AG04450 (cell line): ENCODE results near the gene NUDT22. TPM values are rescaled to one million over a fixed set of nuclear protein-coding genes. Genes with fewer than 3 reads are reported as not detected.

ENCODE experiments used
- CTCF ChIA-PET: fragments of 300-600, 350-600 bp; formaldehyde crosslinking; extraction: SDS; loops from one replicate; lab custom pipeline; 2022; ENCODE audit warnings: antibody characterized with exemption, inconsistent platforms; lab: Charles Lee
- POLR2A ChIA-PET: fragments of 350-600 bp; formaldehyde crosslinking; extraction: SDS; loops from one replicate; lab custom pipeline; 2021; ENCODE audit warnings: antibody characterized with exemption, inconsistent platforms; lab: Yijun Ruan, JAX
- DNase-seq: peaks from one replicate; pipeline ENCODE4 v3.0.0-alpha.2; 2011; ENCODE audit warnings: low read depth, low spot score
- H3K27ac ChIP-seq: one replicate; pipeline ENCODE4 v1.5.1; 2012; ENCODE audit warnings: low read depth, low read length, control low read depth
- H3K27me3 ChIP-seq: one replicate; pipeline ENCODE4 v1.6.0; 2012; ENCODE audit warnings: low read length; ENCODE audit not compliant: control insufficient read depth, insufficient read depth
- H3K4me3 ChIP-seq: 2 replicates; pipeline ENCODE4 v1.5.1; 2011; ENCODE audit warnings: mild to moderate bottlenecking, low read depth, low read length, control low read depth
- H3K9me3 ChIP-seq: 2 replicates; pipeline ENCODE4 v1.5.1; 2012; ENCODE audit warnings: low read length; ENCODE audit not compliant: control insufficient read depth, insufficient read depth
- polyA minus RNA-seq: library from RNA; depleted of rRNA, polyadenylated mRNA; stranded (reverse); fragments of >200 nt; gene quantifications from 2 replicates; pipeline ENCODE4 v1.2.3, GENCODE V29; 2011; rRNA and poly(A)+ RNA removed
- polyA plus RNA-seq: library from polyadenylated mRNA; depleted of rRNA; stranded (reverse); fragments of >200 nt; gene quantifications from 2 replicates; pipeline ENCODE4 v1.2.3, GENCODE V29; 2011; rRNA removed
- TF ChIP-seq, protein P1 (sequence below): IDR thresholded peaks from 2 replicates; pipeline ENCODE4 v1.5.1; 2011; ENCODE audit warnings: low read depth, low read length, control low read depth, inconsistent platforms

NUDT22 gene, protein sequence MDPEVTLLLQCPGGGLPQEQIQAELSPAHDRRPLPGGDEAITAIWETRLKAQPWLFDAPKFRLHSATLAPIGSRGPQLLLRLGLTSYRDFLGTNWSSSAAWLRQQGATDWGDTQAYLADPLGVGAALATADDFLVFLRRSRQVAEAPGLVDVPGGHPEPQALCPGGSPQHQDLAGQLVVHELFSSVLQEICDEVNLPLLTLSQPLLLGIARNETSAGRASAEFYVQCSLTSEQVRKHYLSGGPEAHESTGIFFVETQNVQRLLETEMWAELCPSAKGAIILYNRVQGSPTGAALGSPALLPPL
- polyA plus RNA-seq, result 18.8 and 29.1 TPM in 2 replicates
- 13.4 and 17.1 TPM in 2 replicates for polyA minus RNA-seq

DNA sequence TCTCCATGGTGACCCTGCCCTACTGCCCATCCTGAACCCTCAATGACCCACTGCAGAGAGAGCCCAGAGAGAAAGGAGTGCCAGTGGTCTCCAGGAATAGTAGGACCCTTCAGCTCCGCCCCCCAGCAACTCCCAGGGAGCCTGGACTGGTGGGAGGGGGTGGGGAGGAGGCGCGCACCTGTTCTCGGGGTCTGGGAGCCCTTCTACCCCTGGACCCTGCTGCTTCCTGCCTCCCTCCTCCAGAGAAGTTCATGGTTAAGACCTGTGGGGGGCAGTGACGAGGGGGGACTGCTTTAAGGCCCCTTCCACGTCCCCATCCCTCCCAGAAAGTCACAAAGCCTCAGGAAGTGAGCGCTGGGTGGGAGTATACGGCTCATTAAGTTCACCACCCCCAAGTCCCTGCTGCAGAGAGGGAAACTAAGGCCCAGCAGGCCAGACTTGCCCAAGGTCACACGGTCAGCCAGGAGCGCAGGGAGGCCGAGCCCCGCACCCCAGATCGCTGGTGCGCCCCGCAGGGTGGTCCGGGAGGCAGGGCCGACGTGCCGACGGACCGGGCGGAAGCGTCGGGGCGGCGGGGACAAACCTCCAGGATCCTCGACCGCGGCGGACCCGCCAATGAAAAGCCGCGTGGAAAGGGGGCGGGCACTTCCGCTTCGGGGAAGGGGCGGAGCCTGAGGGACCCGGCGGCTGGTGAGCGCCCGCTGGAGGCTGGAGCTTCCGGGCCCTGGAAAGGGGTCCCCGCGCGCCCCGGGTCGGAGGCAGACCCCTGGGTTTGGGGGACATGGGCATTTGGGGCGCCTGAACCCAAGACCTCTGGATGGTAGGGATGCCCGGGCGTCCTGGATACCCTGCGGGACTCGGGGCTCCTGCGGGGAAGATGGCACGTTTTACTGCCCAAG lies at the start of gene NUDT22, which contains the start of gene TRPT1:
NUDT22 (plus strand) TSS at position 667 of the 899 bp plus-strand sequence. CDS start 379 bp downstream, outside the sequence.
TRPT1 (minus strand) TSS at position 579 of the 899 bp plus-strand sequence; CDS start at position 253, 326 bp downstream.
- Histone ChIP-seq H3K4me3 (peak within 1 kb of the TSS; percentile 89), H3K27me3 (no peaks in the 10 kb centered on the region), H3K27ac (peak within 1 kb of the TSS; percentile 21), H3K9me3 (no peaks in the 10 kb centered on the region; the same call in 1 of the 2 replicates)
- ChIA-PET CTCF (interaction anchor here (1.0 to 3.8 kb wide), 3 partner anchors 21 to 78 kb away, joined by 3 to 13 read pairs (median 4); no protein-coding TSS in a partner anchor), POLR2A (interaction anchor here (0.6 to 2.2 kb wide), 7 partner anchors 11 to 79 kb away, joined by 3 to 8 read pairs (median 5); partner anchors contain the start of gene STIP1)
- TF ChIP-seq, protein P1, sequence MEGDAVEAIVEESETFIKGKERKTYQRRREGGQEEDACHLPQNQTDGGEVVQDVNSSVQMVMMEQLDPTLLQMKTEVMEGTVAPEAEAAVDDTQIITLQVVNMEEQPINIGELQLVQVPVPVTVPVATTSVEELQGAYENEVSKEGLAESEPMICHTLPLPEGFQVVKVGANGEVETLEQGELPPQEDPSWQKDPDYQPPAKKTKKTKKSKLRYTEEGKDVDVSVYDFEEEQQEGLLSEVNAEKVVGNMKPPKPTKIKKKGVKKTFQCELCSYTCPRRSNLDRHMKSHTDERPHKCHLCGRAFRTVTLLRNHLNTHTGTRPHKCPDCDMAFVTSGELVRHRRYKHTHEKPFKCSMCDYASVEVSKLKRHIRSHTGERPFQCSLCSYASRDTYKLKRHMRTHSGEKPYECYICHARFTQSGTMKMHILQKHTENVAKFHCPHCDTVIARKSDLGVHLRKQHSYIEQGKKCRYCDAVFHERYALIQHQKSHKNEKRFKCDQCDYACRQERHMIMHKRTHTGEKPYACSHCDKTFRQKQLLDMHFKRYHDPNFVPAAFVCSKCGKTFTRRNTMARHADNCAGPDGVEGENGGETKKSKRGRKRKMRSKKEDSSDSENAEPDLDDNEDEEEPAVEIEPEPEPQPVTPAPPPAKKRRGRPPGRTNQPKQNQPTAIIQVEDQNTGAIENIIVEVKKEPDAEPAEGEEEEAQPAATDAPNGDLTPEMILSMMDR, result peak; percentile 21
- peak; percentile 27 for DNase-seq

DNA sequence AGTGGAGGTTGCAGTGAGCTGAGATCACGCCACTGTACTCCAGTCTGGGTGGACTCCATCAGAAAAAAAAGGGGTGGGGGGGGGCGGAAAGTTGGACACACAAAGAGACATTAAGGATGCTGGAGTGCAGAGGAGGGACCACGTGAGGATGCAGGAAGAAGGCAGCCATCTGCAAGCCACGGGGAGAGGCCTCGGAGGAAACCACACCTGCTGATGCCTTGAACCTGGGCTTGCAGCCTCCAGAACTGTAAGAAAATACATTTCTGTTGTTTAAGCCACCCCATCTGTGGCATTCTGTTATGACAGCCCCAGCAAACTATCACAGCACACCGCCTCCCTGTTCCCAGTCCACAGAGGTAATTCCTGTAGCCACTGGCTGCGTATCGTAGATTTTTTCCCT lies 49.3 kb upstream of the NUDT22 start:
- CTCF ChIA-PET, result interaction anchor here (0.6 to 1.6 kb wide), 2 partner anchors 12 to 306 kb away, joined by 3 to 4 read pairs; no protein-coding TSS in a partner anchor
- TF ChIP-seq, protein P1, result no peak
- H3K4me3 ChIP-seq, result no peak overlapping the region
- H3K27ac ChIP-seq, result no peak overlapping the region
- H3K27me3 ChIP-seq, result no peaks in the 10 kb centered on the region
- POLR2A ChIA-PET, result interaction anchor here (0.6 kb wide), 1 partner anchor 41 kb away, joined by 12 read pairs; no protein-coding TSS in a partner anchor
- no peak for DNase-seq
- peaks cover 13% of the 10 kb centered on the region for H3K9me3 ChIP-seq

DNA sequence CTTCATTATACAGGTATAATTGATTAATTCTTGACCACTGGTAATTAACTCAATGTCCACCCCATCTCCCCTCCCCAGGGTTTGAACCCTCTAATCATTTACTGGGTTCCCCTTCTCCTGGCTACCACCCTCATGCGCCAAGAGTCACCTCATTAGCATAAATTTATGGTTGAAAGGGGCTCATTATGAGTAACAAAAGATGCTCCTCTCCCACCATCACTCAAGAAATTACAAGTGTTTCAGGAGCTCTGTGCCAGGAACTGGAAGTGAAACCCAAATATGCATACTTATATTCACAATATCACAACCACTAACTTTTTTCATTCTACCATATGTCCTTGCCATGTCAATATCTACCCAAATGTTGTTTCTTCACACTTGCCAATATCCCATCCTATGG lies 47.9 kb upstream of the NUDT22 start:
- Histone ChIP-seq H3K27me3 (no peaks in the 10 kb centered on the region), H3K4me3 (no peak overlapping the region), H3K9me3 (peaks cover 13% of the 10 kb centered on the region), H3K27ac (no peak overlapping the region)
- ChIA-PET CTCF (interaction anchor here (1.6 kb wide), 1 partner anchor 13 kb away, joined by 3 read pairs; no protein-coding TSS in a partner anchor), POLR2A (no interaction called here)
- DNase-seq, result no peak
- TF ChIP-seq, protein P1, result no peak

DNA sequence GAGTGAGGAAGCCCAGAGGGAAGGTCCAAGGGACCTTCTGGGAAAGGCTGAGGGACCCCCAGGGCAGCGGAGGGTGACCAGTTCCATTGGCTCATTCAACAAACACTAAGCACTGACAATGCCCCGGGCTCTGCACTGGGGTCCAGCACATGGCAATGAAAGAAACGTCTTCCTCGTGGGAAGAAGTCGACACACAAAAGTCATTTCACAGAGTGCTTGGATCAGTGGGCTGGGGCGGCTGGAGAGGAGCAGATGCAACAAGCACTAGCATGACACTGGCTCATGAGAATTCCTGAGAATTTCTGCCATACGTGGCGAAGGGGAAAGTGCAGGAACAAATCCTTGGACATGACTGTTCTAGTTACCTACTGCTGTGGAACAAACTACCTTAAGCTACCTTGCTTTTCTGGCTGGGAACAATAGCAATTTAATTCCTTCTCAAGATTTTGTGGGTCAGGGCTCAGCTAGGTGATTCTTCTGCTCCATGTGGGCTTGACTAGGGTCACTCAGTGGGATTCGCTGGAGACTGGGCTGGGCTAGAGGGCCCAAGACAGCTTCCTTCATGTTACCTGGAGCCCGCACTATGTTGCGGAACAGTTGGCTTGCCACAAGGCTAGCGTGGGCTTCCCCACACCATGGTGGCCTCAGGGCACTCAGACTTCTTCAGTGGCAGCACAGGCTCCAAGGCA lies 47.0 kb upstream of the NUDT22 start:
- H3K4me3 ChIP-seq, result no peak overlapping the region
- CTCF ChIA-PET, result interaction anchor here (0.5 kb wide), 1 partner anchor 73 kb away, joined by 4 read pairs; no protein-coding TSS in a partner anchor

More for the DNA sequence above, 47.0 kb upstream of the NUDT22 start:
- peaks cover 6% of the 10 kb centered on the region for H3K9me3 ChIP-seq
- no peaks in the 10 kb centered on the region for H3K27me3 ChIP-seq
- no peak for DNase-seq
- POLR2A ChIA-PET, result no interaction called here
- H3K27ac ChIP-seq, result no peak overlapping the region
- TF ChIP-seq, protein P1, result no peak
